Effector CD8-positive, alpha-beta T cell (primary cell): ENCODE measurements around the gene TRAPPC12.
"Not testable (repeated sequence)": the region's sequence is repeated elsewhere in the genome, so short reads cannot be mapped to it uniquely, and the experiment has no call there.

Experiments used
- DNase-seq: peaks from one replicate; lab custom pipeline; 2025; lab: John Stamatoyannopoulos, UW
- total RNA-seq, 4 experiments: gene quantifications; one replicate each; lab custom pipeline; 2026; lab: John Stamatoyannopoulos, UW

TRAPPC12 gene
- total RNA-seq, result 81.3 to 100 (median 89.9) reads per million in 4 experiments

DNA sequence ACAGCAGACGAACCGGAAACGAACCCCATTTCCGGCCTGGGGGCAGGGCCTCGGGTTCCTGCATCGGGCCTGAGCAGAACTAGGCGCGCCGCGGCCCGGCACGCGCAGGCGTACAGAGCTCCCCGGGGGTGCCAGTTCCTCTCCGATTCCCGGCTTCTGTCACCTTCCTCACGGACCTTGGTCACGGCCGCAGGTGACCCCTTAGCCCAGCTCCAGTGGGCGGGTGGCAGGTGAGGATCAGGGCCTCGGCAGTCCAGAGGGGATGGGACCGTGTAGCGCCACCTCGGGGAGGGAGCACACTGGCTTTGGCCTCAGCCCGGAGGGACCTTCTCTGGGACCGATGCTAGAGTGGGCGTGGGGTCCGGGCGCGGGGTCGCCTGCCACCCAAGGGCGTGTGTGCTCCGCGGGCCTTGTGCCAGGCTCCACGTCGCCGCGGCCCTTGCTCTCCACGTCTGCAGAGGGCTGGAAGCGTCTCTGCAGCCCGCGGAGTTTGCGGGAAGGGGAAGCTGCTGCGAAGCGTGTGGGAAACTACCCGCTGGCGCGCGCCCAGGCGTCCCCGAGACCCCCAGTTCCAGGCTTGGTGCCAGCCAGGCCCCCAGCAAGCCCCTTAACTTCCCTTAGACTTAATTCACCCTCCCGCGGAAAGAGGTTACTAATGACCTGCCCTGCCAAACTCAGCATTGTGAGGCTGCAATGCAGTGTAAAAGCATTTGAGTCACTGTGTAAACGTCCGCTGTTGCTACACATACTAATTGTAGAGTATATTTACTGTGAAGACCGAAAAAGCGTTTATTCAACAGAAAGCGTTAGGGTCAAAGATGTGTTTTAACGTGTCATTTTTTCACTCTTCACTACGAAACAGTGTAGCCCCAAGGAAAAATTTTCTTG lies at the start of gene TRAPPC12:
Gene TRAPPC12 (plus strand): TSS at position 48 of the 888 bp plus-strand sequence. CDS start 7,930 bp downstream, outside the sequence.
- peak; percentile 88 for DNase-seq

GRCh38 chr2:3332133-3332532 lies 47.4 kb upstream of the TRAPPC12 start:
- DNase-seq, result no peak

DNA sequence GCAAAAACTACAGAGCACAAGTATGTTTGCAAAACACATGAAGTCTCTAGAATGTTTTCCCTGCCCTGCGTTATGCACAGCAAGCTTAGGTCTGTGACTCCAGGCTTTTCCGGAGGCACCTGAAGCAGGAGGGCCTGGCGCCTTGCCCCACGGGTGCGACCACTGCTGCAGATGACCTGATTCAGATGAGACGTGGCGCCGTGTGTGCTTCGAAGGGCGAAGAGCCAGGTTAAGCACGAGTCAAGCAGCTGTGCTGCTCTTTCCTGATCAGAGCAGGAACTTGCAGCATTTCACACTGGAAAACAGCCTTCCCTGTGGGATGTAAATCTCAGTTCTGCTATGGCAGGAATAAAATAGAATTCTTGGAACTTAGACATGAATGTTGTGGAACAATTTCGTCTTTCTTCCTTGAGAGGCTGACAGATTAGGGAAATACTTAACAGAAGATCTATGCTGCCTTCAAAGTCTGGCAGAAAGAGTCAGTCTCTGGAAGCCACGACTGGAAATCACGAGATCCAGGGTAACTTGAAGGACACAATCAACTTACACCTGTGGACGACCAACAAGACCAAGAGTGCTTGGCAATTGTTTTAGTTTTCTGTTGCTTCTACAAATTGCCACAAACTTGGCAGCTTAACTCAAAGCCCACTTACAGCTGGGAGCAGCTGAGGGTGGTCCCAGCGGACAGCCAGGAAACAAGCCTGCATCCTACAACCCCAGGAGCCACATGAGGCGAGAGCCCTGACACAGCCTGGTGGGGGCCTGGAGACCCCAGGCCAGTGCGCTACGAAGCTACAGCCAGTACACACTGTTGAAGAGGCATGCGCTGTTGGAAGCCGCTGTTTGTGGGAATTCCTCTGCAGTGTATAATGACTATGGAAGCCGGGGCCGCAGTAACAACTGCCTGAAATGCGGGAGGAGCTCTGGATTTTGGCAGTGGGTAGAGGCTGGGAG lies 44.8 kb upstream of the TRAPPC12 start:
- no peak for DNase-seq

DNA sequence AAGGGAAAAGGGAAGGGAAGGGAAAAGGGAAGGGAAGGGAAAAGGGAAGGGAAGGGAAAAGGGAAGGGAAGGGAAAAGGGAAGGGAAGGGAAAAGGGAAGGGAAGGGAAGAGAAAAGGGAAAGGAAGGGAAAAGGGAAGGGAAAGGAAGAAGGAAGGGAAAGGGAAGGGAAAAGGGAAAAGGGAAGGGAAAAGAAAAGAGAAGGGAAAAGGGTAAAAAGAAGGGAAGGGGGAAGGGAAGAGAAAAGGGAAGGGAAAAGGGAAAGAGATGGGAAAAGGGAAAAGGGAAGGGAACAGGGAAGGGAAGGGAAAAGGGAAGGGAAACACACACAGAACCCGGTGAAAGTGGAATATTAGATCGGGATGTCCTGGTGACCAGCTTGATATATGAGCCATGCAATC lies 42.6 kb upstream of the TRAPPC12 start:
- DNase-seq, result no peak

DNA sequence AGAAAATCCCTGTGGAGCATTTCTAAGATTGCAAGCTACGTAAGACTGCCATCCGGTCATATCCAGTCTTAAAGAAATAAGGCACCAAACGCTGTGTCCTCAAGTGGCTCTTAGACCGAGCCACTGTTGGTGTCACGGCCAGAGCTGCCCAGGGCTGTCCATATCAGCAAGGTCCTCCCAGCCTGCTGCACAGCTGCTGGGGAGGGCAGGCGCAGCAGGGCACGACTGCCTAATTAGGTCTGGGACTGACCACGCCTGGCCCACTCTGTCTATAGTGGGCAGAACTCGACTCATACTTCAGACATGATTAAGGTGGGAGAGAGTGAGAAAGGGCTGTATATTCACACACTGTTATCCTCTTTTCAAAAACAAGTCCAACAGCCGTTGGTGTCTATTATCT lies 41.2 kb upstream of the TRAPPC12 start:
- DNase-seq, result no peak

DNA sequence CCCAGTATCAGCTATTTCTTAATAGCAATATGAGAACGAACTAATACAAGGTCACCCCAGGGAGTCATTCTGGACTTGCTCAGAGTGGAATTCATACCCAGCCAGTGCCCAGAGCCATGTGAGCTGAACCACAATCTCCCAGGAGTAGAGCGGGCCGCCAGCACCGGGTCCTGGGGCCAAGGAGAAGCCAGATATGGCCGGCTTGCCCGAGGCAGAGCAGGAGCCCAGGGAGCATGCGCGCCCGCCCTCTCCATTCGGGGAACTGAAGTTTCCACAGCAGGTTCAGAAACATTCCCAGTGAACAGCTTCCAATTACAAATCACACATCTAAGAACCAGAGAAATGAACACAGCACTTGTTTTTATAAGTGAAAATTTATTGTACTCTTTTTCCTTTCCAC lies 39.4 kb upstream of the TRAPPC12 start:
- DNase-seq, result no peak

DNA sequence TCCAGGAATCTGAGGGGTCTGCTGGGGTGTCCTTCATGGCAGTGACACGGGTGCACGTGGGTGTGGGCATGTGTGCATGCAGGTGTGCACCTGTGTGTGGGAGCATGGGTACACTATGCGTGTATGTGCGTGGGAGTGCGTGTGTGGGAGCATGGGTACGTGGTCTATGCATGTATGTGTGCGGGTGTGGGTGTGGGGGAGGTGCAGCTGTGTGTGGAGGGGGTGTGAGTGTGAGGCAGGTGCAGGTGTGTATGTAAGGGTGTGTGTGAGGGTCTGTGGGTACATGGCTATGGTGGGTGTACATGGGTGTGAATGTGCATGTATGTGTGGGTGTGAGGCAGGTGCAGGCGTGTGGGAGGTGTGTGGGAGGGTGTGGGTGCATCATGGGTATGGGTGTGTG lies 38.2 kb upstream of the TRAPPC12 start:
- no peak for DNase-seq

- DNase-seq, result no peak
Measured at GRCh38 chr2:3342324-3342723, 37.2 kb upstream of the TRAPPC12 start.

GRCh38 chr2:3343012-3343411 lies 36.5 kb upstream of the TRAPPC12 start:
- DNase-seq, result no peak

- no peak for DNase-seq
Measured at GRCh38 chr2:3344897-3345296, 34.6 kb upstream of the TRAPPC12 start.

DNA sequence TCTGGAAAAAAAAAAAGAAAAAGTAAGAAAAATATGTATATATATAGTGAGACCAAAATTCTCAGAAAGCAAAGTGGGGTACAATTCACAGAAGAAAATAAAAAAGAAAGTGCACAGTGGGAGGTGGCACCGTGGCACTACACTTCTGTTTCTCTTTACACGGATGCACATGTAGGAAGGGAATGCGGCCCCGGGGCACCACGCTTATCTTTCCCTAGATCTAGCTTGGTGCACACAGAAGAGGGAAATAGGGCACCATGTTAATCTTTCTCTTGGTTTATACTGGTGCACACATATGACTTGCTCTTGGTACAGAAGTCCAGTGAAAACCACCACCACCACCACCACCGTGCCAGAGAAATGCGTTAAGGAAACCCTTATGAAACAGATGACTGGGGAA lies 33.9 kb upstream of the TRAPPC12 start:
- DNase-seq, result no peak

GRCh38 chr2:3348767-3349166 lies 30.7 kb upstream of the TRAPPC12 start:
- no peak for DNase-seq

GRCh38 chr2:3349211-3349693 lies 30.2 kb upstream of the TRAPPC12 start:
- no peak for DNase-seq

GRCh38 chr2:3354986-3355385 lies 24.5 kb upstream of the TRAPPC12 start:
- DNase-seq, result no peak

DNA sequence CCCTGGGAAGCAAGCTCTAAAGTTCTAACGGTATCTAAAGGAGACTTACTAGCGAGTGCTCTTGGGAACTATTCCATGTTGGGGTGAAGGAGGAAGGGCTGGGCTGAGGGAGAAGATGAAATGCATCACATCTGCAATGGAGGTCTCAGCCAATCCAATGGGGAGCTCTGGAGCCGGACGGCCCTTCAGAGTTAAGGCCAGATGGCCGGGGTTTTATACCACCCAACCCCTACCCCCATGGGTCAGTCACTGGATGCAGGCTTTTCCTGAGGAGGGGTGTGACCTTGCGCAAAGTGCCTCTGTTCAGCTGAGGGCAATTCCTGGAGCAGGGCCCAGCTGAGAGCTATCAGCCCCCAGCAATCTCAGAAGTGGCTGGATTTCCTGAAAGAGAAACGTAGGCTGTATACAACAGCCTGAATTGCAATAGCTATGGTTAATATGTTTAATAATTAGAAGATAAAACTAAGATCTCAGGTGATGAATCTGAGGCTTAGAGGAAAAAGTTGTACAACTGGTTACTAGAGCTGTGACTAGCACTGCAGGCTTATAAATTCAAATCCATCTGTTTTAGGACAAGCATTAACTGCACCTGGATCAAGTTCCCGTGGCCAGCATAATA lies 23.4 kb upstream of the TRAPPC12 start:
- no peak for DNase-seq

DNA sequence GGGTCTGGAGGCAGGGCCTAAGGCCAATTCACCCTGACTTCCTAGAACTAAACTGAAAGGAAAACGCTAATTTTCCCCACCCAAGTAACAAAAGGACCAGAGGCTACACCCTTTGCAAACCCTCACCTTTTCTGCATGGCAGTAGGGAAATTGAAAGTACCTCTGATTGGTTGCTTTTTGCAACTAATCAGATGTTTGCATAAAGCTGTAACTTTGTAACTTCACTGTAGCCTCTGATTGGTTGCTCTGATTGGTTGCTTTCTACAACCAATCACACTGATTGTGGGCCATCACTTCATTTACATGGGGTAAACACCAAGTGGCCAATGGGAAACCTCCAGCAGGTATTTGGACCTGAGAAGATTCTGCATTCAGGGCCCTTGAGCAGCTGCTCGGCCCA lies 22.7 kb upstream of the TRAPPC12 start:
- no peak for DNase-seq

- DNase-seq, result not testable (repeated sequence)
Measured at GRCh38 chr2:3357446-3357845, 22.0 kb upstream of the TRAPPC12 start.

DNA sequence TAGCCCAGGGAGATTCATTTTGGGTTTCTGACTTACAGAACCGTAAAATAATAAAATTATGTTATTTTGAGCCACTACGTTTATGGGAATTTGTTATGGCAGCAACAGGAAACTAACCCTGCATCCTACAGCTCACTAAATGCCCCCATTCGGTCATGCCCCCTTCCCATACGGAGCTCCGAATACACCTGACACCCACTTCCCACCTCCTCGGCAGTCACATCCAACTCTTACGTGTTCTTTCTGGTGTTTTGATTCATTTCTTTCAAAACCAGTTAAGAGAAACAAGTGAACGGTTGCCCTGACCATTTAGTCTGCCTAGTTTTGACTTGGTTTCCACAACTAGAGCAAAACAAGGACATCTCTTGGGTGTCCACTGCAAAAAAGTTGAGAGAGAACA lies 21.6 kb upstream of the TRAPPC12 start:
- DNase-seq, result no peak

DNA sequence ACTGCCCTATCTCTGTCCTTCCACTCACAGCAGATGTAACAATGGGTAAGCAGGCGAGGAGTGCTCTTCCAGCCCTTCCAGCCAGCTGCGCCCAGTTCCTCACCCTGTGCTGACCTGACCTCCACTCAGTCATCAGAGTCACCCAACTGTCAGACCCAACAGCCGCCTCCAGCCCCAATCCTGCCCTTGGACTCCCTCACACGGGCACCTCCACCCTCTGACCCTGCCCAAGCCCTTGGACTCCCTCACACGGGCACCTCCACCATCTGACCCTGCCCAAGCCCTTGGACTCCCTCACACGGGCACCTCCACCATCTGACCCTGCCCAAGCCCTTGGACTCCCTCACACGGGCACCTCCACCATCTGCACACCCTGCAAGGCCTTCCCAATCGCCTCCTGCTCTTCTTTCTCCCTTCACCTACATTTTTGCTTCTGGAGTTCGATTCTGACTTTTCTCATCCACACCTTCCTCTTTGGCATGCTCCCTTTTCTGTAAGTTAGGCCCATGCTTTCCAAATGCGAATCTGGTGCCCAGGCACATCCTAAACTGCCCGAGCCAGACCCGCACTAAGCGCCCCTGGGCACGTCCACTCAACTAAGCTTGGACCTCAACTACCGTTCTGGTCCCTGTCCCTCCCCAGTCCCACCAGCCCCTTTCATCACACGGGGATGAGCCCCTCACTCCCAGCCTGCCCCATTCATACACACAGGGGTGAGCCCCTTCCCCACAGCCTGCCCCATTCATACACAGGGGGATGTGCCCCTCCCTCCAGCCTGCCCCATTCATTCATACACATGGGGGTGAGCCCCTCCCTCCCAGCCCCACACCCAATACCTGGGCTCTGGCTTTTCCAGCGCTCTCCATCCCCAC lies 17.7 kb upstream of the TRAPPC12 start:
- no peak for DNase-seq

- DNase-seq, result no peak
Measured at GRCh38 chr2:3365219-3365618, 14.3 kb upstream of the TRAPPC12 start.

- no peak for DNase-seq
Measured at GRCh38 chr2:3368261-3368722, 11.2 kb upstream of the TRAPPC12 start.
